Small intestine (tissue), 7 donors: ENCODE results near the gene SPDEF. TPM values are rescaled to one million over a fixed set of nuclear protein-coding genes. Genes with fewer than 3 reads are reported as not detected.
A peak's percentile ranks its signal among the peaks of the same experiment; 100 is the strongest.

Experiments used
- DNase-seq, 2 donors: peaks; one replicate each; pipeline versions ENCODE4 v3.0.0 to v3.0.0-alpha.2; 2013
- FAIRE-seq: peaks from 2 replicates; lab custom pipeline; 2012; peaks lifted over from hg19 to GRCh38; lab: Jason Lieb, UNC
- H3K27ac ChIP-seq, 3 donors: one replicate each; pipeline ENCODE4 v1.5.1; 2013; ENCODE audit warnings: low read length in 2 of 3, mild to moderate bottlenecking in 2 of 3, control low read depth in 1 of 3, inconsistent platforms in 1 of 3, low read depth in 1 of 3, moderate library complexity in 1 of 3
- H3K27me3 ChIP-seq, 3 donors: one replicate each; pipeline ENCODE4 v1.6.1; 2013; ENCODE audit warnings: low read length in 3 of 3, inconsistent platforms in 1 of 3; ENCODE audit not compliant: control insufficient read depth in 3 of 3, insufficient read depth in 3 of 3
- H3K36me3 ChIP-seq, 3 donors: one replicate each; pipeline ENCODE4 v1.6.1; 2013; ENCODE audit warnings: low read length in 3 of 3, inconsistent platforms in 1 of 3, low read depth in 1 of 3, mild to moderate bottlenecking in 1 of 3, moderate library complexity in 1 of 3; ENCODE audit not compliant: control insufficient read depth in 3 of 3, insufficient read depth in 2 of 3
- H3K4me1 ChIP-seq, 3 donors: one replicate each; pipeline ENCODE4 v1.6.1; 2013; ENCODE audit warnings: low read length in 2 of 3, inconsistent platforms in 1 of 3, low read depth in 1 of 3, mild to moderate bottlenecking in 1 of 3, moderate library complexity in 1 of 3; ENCODE audit not compliant: control insufficient read depth in 3 of 3, insufficient read depth in 2 of 3
- H3K4me3 ChIP-seq, 3 donors: one replicate each; pipeline ENCODE4 v1.5.1; 2013; ENCODE audit warnings: low read length in 3 of 3, control low read depth in 1 of 3, inconsistent platforms in 1 of 3, low read depth in 1 of 3, mild to moderate bottlenecking in 1 of 3, moderate library complexity in 1 of 3
- H3K9me3 ChIP-seq, 2 donors: one replicate each; pipeline ENCODE4 v1.6.1; 2013; ENCODE audit warnings: low read depth in 1 of 2, low read length in 1 of 2; ENCODE audit not compliant: control insufficient read depth in 2 of 2, insufficient read depth in 1 of 2
- WGBS, 3 donors: extraction: QIAGEN DNeasy Blood & Tissue Kit; methylation state at CpG; one replicate each; pipeline ENCODE4 v1.1.7; 2013; 5-methylcytosine and 5-hydroxymethylcytosine counted together
- polyA plus RNA-seq, 4 donors: library from polyadenylated mRNA; stranded (reverse) in 3 of 4; unstranded in 1 of 4; fragments of 200-250 nt in 3 of 4; fragments of 120-200 nt in 1 of 4; gene quantifications; one replicate each; pipeline versions ENCODE4 v1.2.1 to v1.2.3, GENCODE V29; 2013
- donor health status: healthy with polysubstance abuse.
- donor health status: control.
- donor health status: control.
- donor health status: Bipolar disorder and iron deficiency.
- donor health status: healthy.

The SPDEF gene
- polyA plus RNA-seq, 4 donors, result 10.9 to 20.6 (median 16.7) TPM

DNA sequence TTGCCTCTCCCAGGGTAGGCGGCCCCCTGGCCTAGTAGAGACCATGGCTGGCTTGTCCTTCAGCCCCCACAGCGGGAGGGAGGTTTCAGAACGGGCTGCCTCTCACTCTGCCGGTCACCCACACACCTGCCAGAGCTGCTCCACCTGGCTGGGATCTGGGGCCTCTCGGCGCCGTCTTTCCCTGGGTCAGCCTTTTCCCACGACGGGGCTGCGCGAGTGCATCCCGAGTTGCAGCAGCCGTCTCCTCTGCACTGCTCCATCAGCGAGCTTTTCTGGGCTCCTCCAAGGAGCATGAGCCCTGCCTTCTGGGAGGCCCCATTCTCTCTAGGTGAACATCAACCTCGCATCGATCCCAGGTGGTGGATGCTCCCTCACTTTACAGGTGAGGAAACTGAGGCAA lies 15.9 kb upstream of the SPDEF start:
- no peak for DNase-seq
- H3K27ac ChIP-seq, result no peak overlapping the region
- H3K4me3 ChIP-seq, result no peak overlapping the region
- no peak for FAIRE-seq
- peaks cover 0 to 5% (median 0%) of the 10 kb centered on the region in 3 donors for H3K4me1 ChIP-seq
- no peaks in the 10 kb centered on the region for H3K36me3 ChIP-seq
- no peaks in the 10 kb centered on the region for H3K9me3 ChIP-seq
- 76% methylated on average over 16 of the region's 16 CpGs for WGBS, 3 donors
- peaks cover 0 to 2% (median 0%) of the 10 kb centered on the region in 3 donors for H3K27me3 ChIP-seq

DNA sequence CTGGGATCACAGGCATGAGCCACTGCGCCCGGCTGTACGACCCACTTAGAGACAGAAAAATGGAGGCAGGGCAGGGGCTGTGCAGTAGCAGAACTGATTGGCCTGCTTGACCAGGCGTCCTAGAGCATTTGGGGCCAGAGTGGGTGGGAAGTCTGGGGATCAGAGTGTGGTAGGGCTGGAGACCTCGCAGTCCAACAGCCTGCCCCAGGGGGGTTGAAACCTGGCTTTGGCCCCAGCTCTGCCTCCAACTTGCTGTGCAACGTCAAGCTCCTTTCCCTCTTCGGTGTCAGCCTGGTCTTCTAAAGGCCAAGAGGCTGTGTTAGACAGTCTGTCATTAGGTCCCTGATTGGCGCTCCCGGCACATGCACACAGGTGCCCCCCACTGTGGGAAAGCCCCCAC lies 15.3 kb upstream of the SPDEF start:
- Histone ChIP-seq H3K9me3 (no peaks in the 10 kb centered on the region), H3K4me3 (no peak overlapping the region), H3K4me1 (peaks cover 0 to 5% (median 0%) of the 10 kb centered on the region in 3 donors), H3K27me3 (peaks cover 0 to 2% (median 0%) of the 10 kb centered on the region in 3 donors), H3K36me3 (no peaks in the 10 kb centered on the region), H3K27ac (no peak overlapping the region)
- no peak for FAIRE-seq
- DNase-seq, result no peak
- 78 to 90% (median 86%) methylated on average over 9 of the region's 9 CpGs for WGBS, 3 donors

DNA sequence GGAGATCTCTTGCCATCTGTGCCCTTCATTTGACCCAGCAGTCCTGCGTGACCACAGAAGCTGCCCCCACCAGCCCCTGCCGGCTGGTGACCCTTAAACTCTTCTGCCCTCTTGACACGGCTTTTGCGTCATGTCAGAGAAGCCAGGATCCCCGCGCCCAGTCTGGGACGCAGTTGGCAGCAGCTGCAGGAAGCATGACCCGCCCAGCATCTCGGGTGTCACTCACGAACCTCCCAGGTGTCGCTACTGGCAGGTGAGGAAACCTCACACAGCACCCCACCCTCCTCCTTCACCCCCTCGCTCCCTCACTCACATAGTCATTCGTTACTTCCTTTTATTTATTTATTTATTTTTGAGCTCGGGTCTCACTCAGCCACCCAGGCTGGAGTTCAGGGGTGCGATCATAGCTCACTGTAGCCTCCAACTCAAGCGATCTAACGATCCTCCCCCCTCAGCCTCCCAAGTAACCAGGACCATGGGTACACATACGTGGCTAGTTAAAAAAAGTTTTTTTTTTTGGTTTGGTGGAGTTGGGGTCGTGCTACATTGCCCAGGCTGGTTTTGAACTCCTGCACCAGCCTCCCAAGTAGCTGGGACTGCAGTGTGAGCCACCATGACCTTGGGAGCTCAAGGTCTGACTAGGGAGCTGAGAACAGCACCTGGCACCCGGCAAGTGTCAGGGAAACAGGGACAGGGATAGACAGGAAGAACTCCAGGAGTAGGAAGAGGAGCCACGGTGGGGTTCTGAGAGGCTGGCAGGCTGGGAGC lies 14.1 kb upstream of the SPDEF start:
- DNase-seq, result peak in 1 of 2 donors; percentile 57
- peaks cover 0 to 5% (median 0%) of the 10 kb centered on the region in 3 donors for H3K4me1 ChIP-seq
- 24 to 58% (median 41%) methylated on average over 21 of the region's 21 CpGs for WGBS, 3 donors
- FAIRE-seq, result no peak
- no peaks in the 10 kb centered on the region for H3K36me3 ChIP-seq
- peaks cover 0 to 2% (median 0%) of the 10 kb centered on the region in 3 donors for H3K27me3 ChIP-seq
- no peak overlapping the region for H3K27ac ChIP-seq
- no peak overlapping the region for H3K4me3 ChIP-seq
- H3K9me3 ChIP-seq, result no peaks in the 10 kb centered on the region

DNA sequence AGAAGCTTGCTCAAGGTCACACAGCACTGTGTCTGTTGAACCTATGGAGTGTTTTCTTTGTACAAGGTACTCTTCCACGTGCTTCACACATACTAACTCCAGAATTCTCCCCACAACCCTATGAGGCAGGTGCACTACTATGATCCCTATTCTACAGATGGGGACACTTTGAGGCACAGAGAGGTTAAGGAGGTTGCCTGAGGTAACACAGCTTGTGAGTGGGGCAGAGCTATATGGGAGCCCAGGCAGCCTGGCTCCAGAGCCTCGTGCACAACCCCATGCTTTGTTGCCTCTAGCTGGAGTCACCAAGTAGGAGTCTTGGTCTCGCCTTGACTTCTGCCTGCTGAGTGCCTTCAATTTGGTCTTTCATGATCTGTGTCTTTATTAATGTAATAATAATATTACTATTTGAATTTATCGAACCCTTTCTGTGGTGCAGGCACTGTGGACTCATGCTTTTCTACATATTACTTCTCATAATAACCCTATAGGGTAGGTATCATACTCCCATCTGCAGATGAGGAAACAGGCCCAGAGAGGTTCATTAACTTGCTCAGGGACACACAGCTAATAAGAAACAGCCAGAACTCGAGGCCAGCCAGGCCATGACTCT lies 13.3 kb upstream of the SPDEF start:
- Histone ChIP-seq H3K27me3 (peaks cover 0 to 2% (median 0%) of the 10 kb centered on the region in 3 donors), H3K4me1 (peaks cover 0 to 5% (median 0%) of the 10 kb centered on the region in 3 donors), H3K9me3 (no peaks in the 10 kb centered on the region), H3K27ac (no peak overlapping the region), H3K36me3 (no peaks in the 10 kb centered on the region), H3K4me3 (no peak overlapping the region)
- 51 to 78% (median 56%) methylated on average over 5 of the region's 5 CpGs for WGBS, 3 donors
- DNase-seq (no peak), FAIRE-seq (no peak)

DNA sequence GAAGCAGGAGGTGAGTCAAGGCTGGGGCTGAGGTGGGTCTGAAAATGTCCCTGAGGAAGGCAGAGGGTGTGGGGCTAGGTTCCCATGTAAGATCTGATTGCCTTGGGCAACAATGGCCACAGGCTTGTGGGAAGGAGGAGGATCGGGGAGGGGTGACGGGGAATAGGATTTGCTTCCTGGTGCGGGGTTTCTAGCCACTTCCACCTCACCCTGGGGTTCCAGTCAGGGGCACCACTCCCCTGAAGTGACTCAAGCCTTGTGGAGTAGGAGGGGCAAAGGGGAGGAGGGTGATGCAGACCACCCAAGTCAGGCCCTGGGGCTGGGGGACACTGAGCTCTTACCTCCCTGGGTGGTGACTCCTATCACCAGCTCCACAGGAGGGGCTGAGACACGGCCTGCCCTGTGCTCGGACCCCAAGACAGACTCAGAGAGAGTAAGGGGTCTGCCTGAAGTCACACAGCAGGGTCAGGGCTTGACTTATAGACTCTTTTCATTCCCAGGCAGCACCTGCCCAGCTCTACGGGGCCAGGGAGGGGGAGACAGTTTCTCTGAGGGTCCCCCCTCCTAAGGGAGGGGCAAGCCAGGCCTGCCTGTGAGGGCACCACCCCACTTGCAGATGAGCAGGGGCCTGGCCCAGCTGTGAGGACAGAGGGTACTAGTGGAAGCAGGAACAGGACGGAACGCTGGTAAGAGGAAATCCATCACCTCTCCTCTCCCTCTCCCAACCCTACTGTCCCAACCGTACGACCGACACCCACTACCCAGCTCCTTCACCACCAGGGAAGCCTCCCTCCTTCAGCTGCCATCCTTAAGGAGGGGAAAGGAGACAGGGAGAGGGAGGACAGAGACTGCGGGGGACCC lies 12.4 kb upstream of the SPDEF start:
- Histone ChIP-seq H3K27me3 (peaks cover 0 to 2% (median 0%) of the 10 kb centered on the region in 3 donors), H3K27ac (no peak overlapping the region), H3K9me3 (no peaks in the 10 kb centered on the region), H3K4me1 (no peaks in the 10 kb centered on the region), H3K4me3 (no peak overlapping the region), H3K36me3 (no peaks in the 10 kb centered on the region)
- FAIRE-seq (no peak), DNase-seq (no peak)
- WGBS, 3 donors, result 55 to 65% (median 58%) methylated on average over 12 of the region's 12 CpGs

DNA sequence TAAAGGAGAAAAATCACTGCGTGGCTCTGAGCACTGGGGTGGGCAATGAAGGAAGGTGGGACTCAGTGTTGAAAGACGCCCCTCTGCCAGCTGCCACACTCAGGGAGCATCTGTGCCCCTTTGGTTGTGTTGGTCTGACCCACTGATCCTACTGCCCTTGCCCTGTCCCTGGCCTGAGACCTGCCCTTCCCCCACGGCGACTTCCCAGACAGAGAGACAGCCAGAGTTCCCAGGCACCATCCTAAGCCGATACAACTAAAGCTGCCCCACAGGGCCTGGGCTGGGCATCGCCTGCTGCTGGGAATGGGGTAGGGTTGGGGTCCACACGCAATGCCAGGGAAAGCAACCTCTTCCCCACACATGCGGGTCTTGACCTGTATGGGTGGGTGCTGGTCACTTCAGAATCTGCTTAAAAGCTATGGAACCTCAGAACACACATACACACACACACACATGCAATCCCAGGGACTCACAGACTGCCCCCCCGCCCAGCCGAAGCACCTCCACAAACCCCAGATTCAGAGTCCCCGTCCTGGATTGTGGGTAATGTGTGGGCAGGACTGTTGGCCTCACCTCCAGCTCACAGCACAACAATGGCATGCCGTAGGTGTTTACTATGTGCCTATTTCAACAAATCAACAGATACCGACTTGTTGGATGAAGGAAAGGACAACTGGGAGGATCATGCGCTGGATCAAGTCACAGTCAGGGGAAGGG lies 10.9 kb upstream of the SPDEF start:
- WGBS, 3 donors, result 79 to 88% (median 84%) methylated on average over 14 of the region's 14 CpGs
- Histone ChIP-seq H3K9me3 (no peaks in the 10 kb centered on the region), H3K27me3 (peaks cover 0 to 2% (median 0%) of the 10 kb centered on the region in 3 donors), H3K27ac (no peak overlapping the region), H3K4me1 (no peaks in the 10 kb centered on the region), H3K4me3 (no peak overlapping the region), H3K36me3 (no peaks in the 10 kb centered on the region)
- DNase-seq (no peak), FAIRE-seq (no peak)

GRCh38 chr6:34565722-34566137 lies 9.6 kb upstream of the SPDEF start:
- Histone ChIP-seq H3K27me3 (no peaks in the 10 kb centered on the region), H3K4me1 (peaks cover 0 to 3% (median 0%) of the 10 kb centered on the region in 3 donors), H3K9me3 (no peaks in the 10 kb centered on the region), H3K4me3 (no peak overlapping the region), H3K27ac (no peak overlapping the region), H3K36me3 (no peaks in the 10 kb centered on the region)
- DNase-seq (no peak), FAIRE-seq (no peak)
- 53 to 57% (median 55%) methylated on average over 5 of the region's 5 CpGs for WGBS, 3 donors
